Ovary (tissue), 3 donors: Measurements from ENCODE around the gene EMC10.

Experiments
- EP300 ChIP-seq: sonication (generic); formaldehyde crosslinking; IDR thresholded peaks from one replicate; pipeline ENCODE4 v1.6.1; 2017; ENCODE audit warnings: antibody characterized with exemption
- POLR2A ChIP-seq: fragments of 450-650 bp; IDR thresholded peaks from one replicate; pipeline ENCODE4 v1.6.1; 2017; ENCODE audit warnings: antibody characterized with exemption, mild to moderate bottlenecking, moderate library complexity
- TF ChIP-seq, protein P1 (sequence below), 3 donors: fragments of 450-650 bp in 2 of 3; fragments of 200-600 bp in 1 of 3; IDR thresholded peaks; one replicate each; pipeline versions ENCODE4 v1.5.1 to v1.8.0; 2016 to 2022; ENCODE audit warnings: antibody characterized with exemption in 3 of 3, mild to moderate bottlenecking in 1 of 3
- donor health status: DM: no; HTN: no; CAD: no.

DNA sequence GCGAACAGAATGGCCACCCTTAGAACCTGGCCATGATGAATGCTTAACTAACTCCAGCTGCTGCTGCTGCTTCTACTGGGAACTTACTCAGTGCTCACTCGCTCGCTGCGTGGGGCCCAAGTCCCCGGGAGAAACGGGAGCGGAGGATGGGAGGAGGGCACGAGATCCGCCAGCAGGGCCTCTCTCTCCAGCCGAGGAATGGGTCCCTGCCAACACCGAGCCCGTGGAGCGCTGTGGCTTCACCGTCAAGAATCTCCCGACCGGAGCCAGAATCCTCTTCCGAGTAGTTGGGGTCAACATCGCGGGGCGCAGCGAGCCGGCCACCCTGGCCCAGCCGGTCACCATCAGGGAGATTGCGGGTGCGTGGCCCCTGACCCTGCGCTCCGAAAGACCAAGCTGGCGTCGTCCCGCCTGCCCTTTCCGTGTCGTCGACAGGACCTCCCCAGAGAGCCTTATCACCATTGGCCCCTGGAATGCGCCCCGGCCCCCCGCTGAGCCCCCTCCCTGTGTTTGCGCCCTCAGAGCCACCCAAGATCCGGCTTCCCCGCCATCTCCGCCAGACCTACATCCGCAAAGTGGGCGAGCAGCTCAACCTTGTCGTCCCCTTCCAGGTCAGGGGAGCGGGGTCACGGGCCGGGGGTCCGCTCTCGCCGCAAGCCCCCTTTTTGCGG is 17.8 kb upstream of the EMC10 start:
- no peak for TF ChIP-seq POLR2A
- TF ChIP-seq, protein P1, sequence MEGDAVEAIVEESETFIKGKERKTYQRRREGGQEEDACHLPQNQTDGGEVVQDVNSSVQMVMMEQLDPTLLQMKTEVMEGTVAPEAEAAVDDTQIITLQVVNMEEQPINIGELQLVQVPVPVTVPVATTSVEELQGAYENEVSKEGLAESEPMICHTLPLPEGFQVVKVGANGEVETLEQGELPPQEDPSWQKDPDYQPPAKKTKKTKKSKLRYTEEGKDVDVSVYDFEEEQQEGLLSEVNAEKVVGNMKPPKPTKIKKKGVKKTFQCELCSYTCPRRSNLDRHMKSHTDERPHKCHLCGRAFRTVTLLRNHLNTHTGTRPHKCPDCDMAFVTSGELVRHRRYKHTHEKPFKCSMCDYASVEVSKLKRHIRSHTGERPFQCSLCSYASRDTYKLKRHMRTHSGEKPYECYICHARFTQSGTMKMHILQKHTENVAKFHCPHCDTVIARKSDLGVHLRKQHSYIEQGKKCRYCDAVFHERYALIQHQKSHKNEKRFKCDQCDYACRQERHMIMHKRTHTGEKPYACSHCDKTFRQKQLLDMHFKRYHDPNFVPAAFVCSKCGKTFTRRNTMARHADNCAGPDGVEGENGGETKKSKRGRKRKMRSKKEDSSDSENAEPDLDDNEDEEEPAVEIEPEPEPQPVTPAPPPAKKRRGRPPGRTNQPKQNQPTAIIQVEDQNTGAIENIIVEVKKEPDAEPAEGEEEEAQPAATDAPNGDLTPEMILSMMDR (IDR thresholded peaks at IDR 0.05): no peak
- no peak for TF ChIP-seq EP300
